SK-MEL-5 (cell line): ENCODE measurements around the gene CNTNAP2. TPM values are rescaled to one million over a fixed set of nuclear protein-coding genes. Genes with fewer than 3 reads are reported as not detected.

Experiments used
- DNase-seq: peaks from one replicate; pipeline ENCODE4 v3.0.0-alpha.2; 2016; ENCODE audit warnings: low read depth, low spot score
- in situ Hi-C: cut with HindIII; loops from 2 replicates; pipeline ENCODE4 v1.10.0; 2016; ENCODE audit warnings: low sequenced_read_pairs, high pct_unique_total_duplicates, low pct_unique_long_range_greater_than_20kb
- total RNA-seq: library from RNA; depleted of rRNA; stranded (reverse); fragments of >200 nt; shearing (Covaris generic); gene quantifications from 2 replicates; pipeline ENCODE4 v1.2.3, GENCODE V29; 2014

Gene CNTNAP2
- total RNA-seq, 1 experiment from 2014 or later = not detected

DNA sequence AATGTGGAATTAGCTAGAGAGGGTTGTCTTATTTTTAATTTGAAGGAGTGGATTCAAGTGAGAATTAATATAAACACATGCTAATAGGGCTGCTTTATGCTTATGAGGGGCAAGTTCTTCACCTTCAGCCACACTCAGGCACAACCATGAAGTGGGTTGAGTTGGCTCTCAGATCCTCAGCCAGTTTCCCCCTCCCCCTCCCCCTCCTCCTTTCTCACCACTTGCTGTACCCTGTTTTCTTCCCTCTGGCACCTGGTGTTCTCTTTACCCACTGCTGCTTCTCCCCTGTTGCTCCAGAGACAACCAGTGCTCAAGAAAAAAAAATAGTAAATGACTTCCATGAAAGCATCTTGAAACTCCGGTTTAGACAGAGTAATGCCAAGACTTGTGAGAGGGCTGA, 1083.3 kb downstream of the CNTNAP2 start:
- in situ Hi-C loops = no loop called here
- no peak for DNase-seq

DNA sequence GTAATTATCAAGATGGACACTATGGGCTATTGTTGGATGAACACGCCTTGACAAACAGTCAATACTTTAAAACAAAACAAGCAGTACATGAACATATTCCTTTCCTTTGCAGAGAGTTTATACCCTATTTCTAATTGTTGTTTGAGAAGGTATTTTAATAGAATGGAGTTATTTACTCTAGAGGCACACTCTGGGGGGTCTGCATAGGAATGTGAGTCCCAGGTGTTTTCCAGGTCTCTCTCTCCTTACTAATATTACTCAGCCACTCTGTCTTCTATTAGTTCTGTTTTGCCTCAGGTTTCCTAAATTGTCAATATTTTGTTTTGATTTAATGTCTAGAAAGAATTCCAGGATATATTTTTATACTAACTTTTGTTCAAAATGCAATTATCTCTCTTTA, 1091.4 kb downstream of the CNTNAP2 start:
- no peak for DNase-seq
- in situ Hi-C loops = no loop called here

DNA sequence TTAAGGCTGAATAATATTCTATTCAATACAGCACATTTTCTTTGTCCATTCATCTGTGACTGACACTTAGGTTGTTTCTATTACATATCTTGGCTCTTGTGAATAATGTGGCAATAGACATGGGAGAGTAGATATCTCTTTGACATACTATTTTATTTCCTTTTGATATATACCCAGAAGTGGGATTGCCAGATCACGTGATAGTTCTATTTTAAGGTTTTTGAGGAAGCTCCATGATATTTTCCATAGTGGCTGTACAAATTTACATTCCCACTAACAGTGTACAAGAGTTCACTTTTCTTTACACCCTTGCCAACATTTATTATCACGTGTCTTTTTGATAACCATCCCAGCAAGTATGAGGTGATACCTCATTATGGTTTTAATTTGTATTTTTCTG, 1114.7 kb downstream of the CNTNAP2 start:
- DNase-seq = no peak
- in situ Hi-C loops = no loop called here

DNA sequence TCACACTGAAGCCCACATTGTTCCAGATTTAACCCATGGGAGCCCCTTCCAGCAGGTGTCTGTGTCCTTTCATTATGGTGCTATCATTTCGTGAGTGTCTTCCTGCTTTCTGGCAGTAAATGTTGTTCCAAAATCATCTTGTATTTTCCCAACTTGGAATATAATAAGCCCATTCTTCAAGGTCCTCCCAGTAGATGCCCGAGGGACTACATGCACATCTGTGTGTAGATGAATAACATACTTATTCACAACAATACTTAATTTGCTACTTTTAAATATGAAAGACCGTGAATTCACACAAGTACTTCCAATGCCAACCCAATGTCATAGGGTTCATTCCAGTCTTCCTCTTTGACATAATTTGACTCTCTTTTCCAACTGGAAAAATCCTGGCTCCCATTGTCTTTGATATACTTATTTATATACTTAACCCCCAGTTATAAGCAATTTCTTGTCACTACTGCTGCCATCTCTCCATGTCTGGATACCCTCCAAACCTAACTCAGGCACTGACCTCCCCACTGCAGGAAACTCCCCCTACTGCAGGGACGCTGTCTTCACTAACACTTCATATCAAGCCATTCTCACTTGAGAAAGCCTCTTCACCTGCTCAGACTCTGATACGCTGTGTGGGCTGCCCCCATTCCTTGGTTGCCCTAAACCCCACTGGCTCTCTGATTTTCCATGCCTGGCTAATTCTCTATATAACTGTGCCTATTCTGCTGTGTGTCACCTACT, 1119.2 kb downstream of the CNTNAP2 start:
- in situ Hi-C loops = no loop called here
- DNase-seq = peak; percentile 47

DNA sequence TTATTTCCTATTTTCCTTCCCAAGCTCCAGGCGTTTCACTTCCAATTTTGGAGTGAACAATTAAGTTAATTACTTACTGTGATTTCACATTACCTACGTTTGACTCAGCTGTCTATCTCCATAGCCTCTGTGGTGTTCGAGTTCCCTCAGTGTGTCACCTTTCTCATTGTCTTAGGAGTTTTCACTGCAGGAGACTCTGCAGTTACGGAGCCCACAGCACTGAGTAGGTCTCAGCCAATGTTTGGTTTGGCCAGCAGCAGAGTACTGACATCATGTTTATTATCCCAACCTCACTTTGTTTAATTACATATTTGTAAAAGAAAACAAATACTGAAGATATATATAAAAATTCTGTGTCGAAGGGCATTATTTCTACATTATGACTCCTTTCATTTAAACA, 1123.9 kb downstream of the CNTNAP2 start:
- DNase-seq = no peak
- in situ Hi-C loops = no loop called here

DNA sequence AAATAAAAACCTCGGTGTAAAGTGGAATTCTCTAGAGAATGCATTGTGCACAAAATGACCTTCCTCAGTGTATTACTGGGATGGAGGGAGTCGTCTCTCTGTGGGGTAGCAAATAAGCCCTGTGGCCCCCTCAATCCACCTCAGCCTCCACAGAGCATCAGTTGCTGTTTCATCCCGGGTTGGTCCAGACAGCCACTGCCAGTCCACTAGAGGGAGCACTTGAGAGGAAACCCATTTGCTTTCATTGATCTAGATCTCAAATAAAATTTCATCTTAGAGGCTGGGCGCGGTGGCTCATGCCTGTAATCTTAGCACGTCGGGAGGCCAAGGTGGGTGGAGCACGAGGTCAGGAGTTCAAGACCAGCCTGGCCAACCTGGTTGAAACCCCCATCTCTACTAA, 1128.7 kb downstream of the CNTNAP2 start:
- in situ Hi-C loops = no loop called here
- DNase-seq = peak; percentile 86

DNA sequence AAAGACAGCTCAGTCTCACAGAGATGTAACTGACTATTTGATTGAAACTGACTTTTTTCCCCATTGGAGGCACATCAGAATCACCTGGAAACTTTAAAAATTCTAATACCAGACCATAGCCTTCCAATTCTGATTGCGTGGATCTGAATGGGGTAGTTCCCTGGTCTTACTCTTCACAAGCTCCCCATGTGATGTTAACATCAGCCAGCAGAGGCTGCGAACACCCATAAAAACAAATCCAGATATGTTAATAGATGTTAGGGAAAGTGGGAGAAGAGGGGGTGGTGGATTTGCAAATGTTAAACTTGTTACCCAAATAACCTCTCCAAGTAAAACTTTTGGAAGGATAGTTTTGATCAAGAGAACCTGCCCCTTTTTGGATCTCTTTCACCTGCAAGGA, 1133.4 kb downstream of the CNTNAP2 start:
- DNase-seq = peak; percentile 15
- in situ Hi-C loops = no loop called here

DNA sequence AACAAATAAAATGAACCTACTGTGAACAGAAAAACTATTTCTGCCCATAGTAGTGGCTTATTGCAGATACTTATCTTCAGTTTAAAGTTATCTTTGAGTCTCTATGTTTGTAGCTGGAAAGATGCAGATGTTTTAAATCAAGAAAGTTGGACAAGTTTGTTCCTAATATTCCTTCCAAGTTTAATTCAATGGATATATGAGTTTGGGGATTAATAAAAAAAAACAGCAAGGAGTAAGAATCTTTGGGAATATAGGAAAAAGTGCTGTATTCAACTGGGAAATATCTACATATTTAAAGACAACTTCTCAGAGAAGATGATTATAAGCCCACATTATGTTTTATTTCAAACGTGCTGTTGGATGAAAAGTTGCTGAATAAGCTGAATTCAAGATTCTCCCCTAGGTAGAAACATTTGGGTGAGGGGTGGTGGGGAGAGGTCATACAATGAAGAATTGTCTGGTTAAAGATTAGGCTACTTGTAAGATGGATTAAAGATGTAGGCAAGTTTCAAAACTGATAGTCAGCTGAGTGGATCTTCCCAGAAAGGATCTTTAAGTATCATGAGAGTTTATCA, 1135.2 kb downstream of the CNTNAP2 start:
- no peak for DNase-seq
- in situ Hi-C loops = no loop called here

DNA sequence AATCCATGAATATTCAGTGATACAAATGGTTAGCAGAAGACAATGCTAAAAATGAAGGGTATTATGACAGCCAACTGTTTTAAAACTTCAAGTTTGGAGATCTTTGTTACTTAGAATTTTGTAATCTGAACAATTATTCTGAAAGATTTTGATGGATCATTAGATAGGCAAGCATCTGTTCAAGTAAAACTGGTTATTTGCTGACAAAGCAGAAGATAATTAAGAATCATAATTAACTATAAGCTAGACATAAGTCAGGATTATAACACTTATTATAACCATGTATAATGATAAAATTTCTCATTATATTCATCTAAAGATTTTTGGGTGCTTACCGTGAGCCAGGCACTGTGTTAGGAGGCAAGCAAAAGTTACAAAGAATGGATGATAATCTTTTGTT, 1145.1 kb downstream of the CNTNAP2 start:
- no peak for DNase-seq
- in situ Hi-C loops = no loop called here

DNA sequence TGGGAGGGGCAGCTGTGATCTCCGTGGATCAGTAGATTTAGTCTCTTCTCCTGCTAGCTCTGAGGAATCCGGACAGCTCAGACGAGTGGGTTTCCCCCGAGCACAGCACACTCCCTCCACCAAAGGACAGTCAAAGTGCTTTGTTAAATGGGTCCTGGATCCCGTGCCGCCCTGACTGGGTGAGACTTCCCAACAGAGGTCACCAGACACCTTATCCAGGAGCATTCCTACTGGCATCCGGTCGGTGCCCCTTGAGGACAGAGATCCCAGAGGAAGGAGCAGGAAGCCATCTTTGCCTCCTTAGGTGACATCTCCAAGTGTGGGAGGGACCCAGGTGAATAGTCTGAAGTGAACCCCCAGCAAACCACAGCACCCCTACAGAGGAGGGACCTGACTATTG, 1148.9 kb downstream of the CNTNAP2 start:
- no peak for DNase-seq
- in situ Hi-C loops = no loop called here

DNA sequence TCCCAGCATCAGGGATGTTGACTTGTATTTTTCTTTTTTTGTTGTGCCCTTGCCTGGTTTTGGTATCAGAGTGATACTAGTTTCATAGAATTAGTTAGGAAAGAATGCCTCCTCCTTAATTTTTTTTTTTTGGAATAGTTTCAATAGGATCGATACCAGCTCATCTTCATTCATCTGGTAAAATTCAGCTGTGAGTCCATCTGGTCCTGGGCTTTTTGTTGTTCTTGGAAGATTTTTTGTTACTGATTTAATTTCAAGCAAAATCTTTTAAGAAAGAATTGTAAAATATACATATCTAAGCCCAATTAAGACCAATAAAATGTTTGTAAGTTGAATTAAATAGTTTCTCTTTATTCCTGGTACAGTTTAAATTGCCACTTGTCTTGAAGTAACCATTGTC, 1159.5 kb downstream of the CNTNAP2 start:
- DNase-seq = no peak
- in situ Hi-C loops = no loop called here

DNA sequence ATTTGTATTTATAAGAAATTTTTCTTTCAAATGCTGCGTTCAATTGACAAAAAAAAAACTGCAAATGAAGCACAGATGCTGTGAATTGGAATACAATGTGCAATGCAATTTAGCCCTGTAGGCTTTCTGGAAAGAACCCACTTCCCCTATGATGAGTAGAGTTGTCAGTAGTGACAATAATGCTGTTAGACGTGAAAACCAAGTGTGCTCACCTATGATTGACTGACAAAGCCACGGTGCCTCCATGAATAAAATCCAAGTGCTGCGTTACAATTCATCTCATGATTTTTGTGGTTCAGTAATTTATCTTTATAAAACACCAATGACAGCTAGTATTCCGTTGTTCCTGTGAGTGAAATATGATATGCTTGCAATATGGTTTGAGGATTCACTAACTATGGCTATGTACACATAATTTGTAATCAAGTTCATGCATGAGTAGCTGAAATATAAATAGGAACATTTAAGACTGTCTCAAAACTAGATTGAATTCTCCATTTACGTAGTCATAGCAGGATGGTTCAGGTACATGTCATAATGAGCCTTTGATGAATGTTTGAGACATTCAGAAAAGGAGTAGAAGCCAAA, 1160.3 kb downstream of the CNTNAP2 start:
- no peak for DNase-seq
- in situ Hi-C loops = no loop called here

DNA sequence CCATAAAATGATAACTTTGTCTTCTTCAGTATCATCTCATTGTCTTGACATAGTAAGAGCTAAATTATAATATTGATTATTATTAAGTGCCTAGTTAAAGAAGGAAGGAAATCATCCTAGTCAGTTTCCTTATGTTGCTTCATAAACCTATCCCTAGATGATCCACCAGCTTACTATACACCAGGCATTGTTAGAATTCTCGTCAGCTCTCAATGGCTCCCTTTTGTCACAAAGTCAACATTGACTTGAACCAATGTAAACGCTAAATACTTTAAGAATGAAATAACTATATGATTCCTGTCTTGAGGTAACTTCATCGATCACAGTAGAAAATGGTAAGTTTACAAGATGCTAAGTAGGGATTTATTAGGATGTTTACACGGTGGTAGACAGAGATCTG, 1162.9 kb downstream of the CNTNAP2 start:
- no peak for DNase-seq
- in situ Hi-C loops = no loop called here

DNA sequence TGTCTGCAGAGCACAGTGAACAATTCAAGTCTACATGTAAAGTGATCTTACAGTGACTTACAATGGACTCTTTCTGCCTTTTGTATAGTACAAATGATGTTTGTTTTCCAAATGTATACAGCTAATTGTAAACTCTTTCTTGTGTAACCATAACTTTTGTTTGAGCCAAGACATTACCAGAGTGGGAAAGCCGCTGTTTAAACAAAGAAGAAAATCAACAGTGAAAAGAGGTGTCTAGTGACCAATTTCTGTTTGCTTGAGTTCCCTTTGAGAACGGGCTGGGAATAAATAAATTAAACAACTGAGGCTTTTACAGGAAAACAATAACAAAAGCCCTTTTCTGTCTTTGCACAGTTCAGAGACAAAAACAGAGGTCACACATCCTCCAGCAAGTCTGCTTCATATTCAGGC, 1163.4 kb downstream of the CNTNAP2 start:
- DNase-seq = peak; percentile 82

DNA sequence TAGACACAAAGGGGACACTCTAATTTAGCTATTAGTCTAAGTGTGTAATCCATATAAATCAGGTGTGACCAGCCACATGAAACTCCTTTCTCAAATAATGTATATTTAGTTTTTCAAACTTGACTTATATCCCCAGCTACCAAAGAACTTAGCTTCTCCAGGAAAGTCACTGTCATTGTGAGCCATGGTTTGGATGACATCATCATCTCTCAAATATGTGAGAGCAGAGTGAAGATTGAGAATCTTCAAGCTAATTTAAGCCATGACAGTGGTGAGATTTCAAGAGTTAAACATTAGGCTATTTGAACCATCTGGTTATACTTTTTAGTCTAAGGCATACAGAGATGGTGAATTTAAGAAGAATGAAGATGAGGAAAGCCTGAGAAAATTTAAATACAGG, 1165.6 kb downstream of the CNTNAP2 start:
- in situ Hi-C loops = no loop called here
- DNase-seq = no peak

More for the DNA sequence above, 1163.4 kb downstream of the CNTNAP2 start:
- in situ Hi-C loops = no loop called here

DNA sequence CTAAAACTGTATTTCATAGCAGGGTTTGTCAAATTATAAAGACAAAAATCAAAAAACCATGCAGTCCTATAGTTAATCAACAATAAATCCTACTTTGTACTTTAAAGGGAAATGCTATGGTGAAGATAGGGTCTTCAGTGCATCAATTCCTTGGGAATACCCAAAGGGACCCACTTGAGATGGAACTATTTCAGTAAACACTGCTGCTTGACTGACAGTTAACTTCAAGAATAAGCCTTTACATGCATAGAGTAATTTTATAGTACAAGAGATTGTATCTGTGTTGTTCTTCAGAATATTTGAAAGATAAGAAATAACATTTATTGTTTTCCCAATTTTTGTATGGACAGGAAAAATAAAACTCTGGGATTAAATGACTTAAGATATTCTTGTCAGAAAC, 1179.6 kb downstream of the CNTNAP2 start:
- in situ Hi-C loops = no loop called here
- DNase-seq = no peak

DNA sequence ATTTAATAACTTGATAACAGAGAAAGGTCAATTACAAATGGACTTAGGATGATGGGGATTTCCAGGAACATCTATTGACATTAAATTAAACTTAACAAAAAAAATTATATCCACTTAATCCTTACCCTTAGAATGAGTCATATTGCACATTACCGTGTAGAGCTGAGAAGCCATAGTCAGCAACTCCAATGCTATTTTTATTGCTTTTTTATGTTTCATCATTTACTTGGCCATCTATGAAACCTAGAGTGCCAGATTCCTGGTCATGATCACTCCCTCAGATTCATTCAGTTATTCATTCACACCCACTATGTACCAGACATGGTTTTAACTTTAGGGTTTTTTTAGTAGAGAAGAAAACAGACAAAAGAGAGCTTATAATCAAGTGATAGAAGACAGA, 1180.4 kb downstream of the CNTNAP2 start:
- in situ Hi-C loops = no loop called here
- DNase-seq = no peak

DNA sequence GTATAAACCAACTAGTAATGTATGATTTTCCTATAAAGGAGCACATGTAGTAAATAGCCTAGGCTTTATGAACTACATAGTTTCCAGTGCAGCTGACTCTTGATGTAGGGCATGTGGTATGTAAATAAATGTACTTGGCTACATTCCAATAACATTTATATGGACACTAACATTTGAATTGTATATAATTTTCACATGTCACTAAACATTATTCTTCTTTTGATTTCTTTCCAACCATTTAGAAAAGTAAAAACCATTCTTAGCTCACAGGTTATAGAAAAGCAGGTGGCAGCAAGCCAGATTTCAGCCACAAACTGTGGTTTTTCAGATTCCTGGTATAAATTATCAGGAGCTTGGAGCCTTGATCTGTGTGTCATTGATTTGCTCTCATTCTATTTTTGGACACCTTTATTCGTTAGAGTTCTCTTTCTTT, 1182.0 kb downstream of the CNTNAP2 start:
- DNase-seq = no peak
- in situ Hi-C loops = no loop called here

DNA sequence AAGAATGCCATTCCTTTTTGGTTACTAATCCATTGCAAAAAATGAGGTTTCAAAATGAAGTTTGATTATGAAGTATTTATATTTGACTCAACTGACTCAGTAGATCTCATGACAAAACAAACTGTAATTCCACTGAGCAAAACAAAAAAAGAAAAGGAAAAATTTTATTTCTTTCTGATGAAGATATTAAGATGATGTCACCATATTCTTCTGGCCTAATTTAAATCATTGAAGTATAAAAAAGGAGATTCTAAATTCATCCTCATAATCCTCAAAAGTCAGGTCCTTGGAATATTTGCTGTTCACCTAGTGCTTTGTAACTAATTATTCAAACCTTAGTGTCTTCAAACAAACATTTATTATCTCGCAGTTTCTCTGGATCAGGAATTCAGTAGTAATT, 1183.7 kb downstream of the CNTNAP2 start:
- in situ Hi-C loops = no loop called here

More for the DNA sequence above, 1183.7 kb downstream of the CNTNAP2 start:
- DNase-seq = no peak
